Kasumi-1 (cell line): ENCODE data around the gene ZFAND5.
A peak's percentile ranks its signal among the peaks of the same experiment; 100 is the strongest.

Experiments used
- DNase-seq, 2 experiments: peaks; one replicate each; lab custom pipeline; 2025; lab: John Stamatoyannopoulos, UW

The ZFAND5 gene

GRCh38 chr9:72364679-72365524 is at the start of gene ZFAND5:
Gene ZFAND5, minus strand, starts transcription at chr9:72365208. Its CDS starts 4,430 bp downstream, at chr9:72360778.
- peak; percentile 93 to 94 for DNase-seq

GRCh38 chr9:72412483-72413040 is 47.6 kb upstream of the ZFAND5 start:
- no peak for DNase-seq

GRCh38 chr9:72410214-72410613 is 45.2 kb upstream of the ZFAND5 start:
- no peak for DNase-seq

GRCh38 chr9:72407114-72407513 is 42.1 kb upstream of the ZFAND5 start:
- no peak for DNase-seq

- DNase-seq: no peak
Measured at GRCh38 chr9:72402744-72403143, 37.7 kb upstream of the ZFAND5 start.

- DNase-seq: no peak
Measured at GRCh38 chr9:72401396-72401795, 36.4 kb upstream of the ZFAND5 start.

GRCh38 chr9:72400866-72401265 is 35.9 kb upstream of the ZFAND5 start:
- no peak for DNase-seq

GRCh38 chr9:72399391-72399790 is 34.4 kb upstream of the ZFAND5 start:
- DNase-seq: no peak

GRCh38 chr9:72396247-72397091 is 31.5 kb upstream of the ZFAND5 start:
- no peak for DNase-seq

GRCh38 chr9:72394066-72394465 is 29.1 kb upstream of the ZFAND5 start:
- peak; percentile 4 to 5 for DNase-seq

GRCh38 chr9:72390907-72391306 is 25.9 kb upstream of the ZFAND5 start:
- no peak for DNase-seq

- DNase-seq: no peak
Measured at GRCh38 chr9:72386186-72386585, 21.2 kb upstream of the ZFAND5 start.

- no peak for DNase-seq
Measured at GRCh38 chr9:72384710-72385485, 19.9 kb upstream of the ZFAND5 start.

- no peak for DNase-seq
Measured at GRCh38 chr9:72383978-72384709, 19.1 kb upstream of the ZFAND5 start.

- no peak for DNase-seq
Measured at GRCh38 chr9:72382405-72382804, 17.4 kb upstream of the ZFAND5 start.

GRCh38 chr9:72377041-72377440 is 12.0 kb upstream of the ZFAND5 start:
- no peak for DNase-seq

- no peak for DNase-seq
Measured at GRCh38 chr9:72371151-72371550, 6.1 kb upstream of the ZFAND5 start.

GRCh38 chr9:72365525-72366256 is 683 bp upstream of the ZFAND5 start:
- DNase-seq: peak; percentile 81

- DNase-seq: peak; percentile 14 to 25
Measured at GRCh38 chr9:72363908-72364678, 915 bp downstream of the ZFAND5 start.

- DNase-seq: no peak
Measured at GRCh38 chr9:72363236-72363635, 1.8 kb downstream of the ZFAND5 start.
